GM23338 (cell line): ENCODE data around the gene DHX32. TPM values are rescaled to one million over a fixed set of nuclear protein-coding genes. Genes with fewer than 3 reads are reported as not detected.

Experiments used
- ATAC-seq: fragments of 200-7000 bp; cut with Tn5 transposase; 3 replicates; pipeline ENCODE4 v1.9.1; 2020
- DNase-seq: peaks from one replicate; pipeline ENCODE4 v3.0.0-alpha.2; 2015; ENCODE audit warnings: low spot score
- H2AFZ ChIP-seq: fragments of 200-600 bp; sonication (generic); 2 replicates; pipeline ENCODE4 v1.8.0; 2016; ENCODE audit warnings: antibody characterized with exemption, mild to moderate bottlenecking, moderate library complexity
- H3F3A ChIP-seq: fragments of 200-600 bp; sonication (generic); replicated peaks from 2 replicates; pipeline ENCODE4 v1.8.0; 2017; ENCODE audit warnings: antibody characterized with exemption, mixed run types, low read depth
- H3K27ac ChIP-seq: fragments of 200-600 bp; sonication (generic); 2 replicates; pipeline ENCODE4 v1.6.1; 2016; ENCODE audit warnings: low read depth
- H3K27me3 ChIP-seq: fragments of 200-600 bp; sonication (generic); 2 replicates; pipeline ENCODE4 v1.8.0; 2016; ENCODE audit warnings: mild to moderate bottlenecking, mixed run types, moderate library complexity; ENCODE audit not compliant: insufficient read depth
- H3K36me3 ChIP-seq: fragments of 200-600 bp; sonication (generic); 2 replicates; pipeline ENCODE4 v1.8.0; 2016; ENCODE audit warnings: mild to moderate bottlenecking; ENCODE audit not compliant: insufficient read depth
- H3K4me1 ChIP-seq: fragments of 200-600 bp; sonication (generic); 2 replicates; pipeline ENCODE4 v1.8.0; 2016; ENCODE audit warnings: mild to moderate bottlenecking, moderate library complexity; ENCODE audit not compliant: insufficient read depth
- H3K4me2 ChIP-seq: fragments of 200-600 bp; sonication (generic); 2 replicates; pipeline ENCODE4 v1.7.1; 2017; ENCODE audit warnings: mixed run types
- H3K4me3 ChIP-seq: fragments of 200-600 bp; sonication (generic); 2 replicates; pipeline ENCODE4 v1.6.1; 2016; ENCODE audit warnings: mixed run types
- H3K79me2 ChIP-seq: fragments of 200-600 bp; sonication (generic); replicated peaks from 2 replicates; pipeline ENCODE4 v1.8.0; 2017; ENCODE audit warnings: mild to moderate bottlenecking; ENCODE audit not compliant: insufficient read depth
- H3K9me2 ChIP-seq: fragments of 200-600 bp; sonication (generic); 2 replicates; pipeline ENCODE4 v1.8.0; 2017; ENCODE audit not compliant: insufficient read depth
- H4K20me1 ChIP-seq: fragments of 200-600 bp; sonication (generic); replicated peaks from 2 replicates; pipeline ENCODE4 v1.8.0; 2017; ENCODE audit warnings: mild to moderate bottlenecking; ENCODE audit not compliant: insufficient read depth
- H3K27ac Mint-ChIP-seq: 2 replicates; pipeline ENCODE4 v1.8.0; 2020; ENCODE audit warnings: inconsistent platforms, mild to moderate bottlenecking, moderate library complexity, mixed read lengths
- H3K27me3 Mint-ChIP-seq: 3 replicates; pipeline ENCODE4 v1.8.0; 2022; ENCODE audit warnings: low read depth, mild to moderate bottlenecking, moderate library complexity, mixed read lengths, inconsistent platforms; ENCODE audit not compliant: insufficient read depth, poor library complexity
- H3K36me3 Mint-ChIP-seq: 3 replicates; pipeline ENCODE4 v1.8.0; 2021; ENCODE audit warnings: low read depth, mild to moderate bottlenecking, inconsistent platforms, moderate library complexity, mixed read lengths
- H3K4me1 Mint-ChIP-seq: 3 replicates; pipeline ENCODE4 v1.8.0; 2020; ENCODE audit warnings: mild to moderate bottlenecking, inconsistent platforms, mixed read lengths
- H3K4me3 Mint-ChIP-seq: 3 replicates; pipeline ENCODE4 v1.8.0; 2021; ENCODE audit warnings: moderate library complexity, mild to moderate bottlenecking, inconsistent platforms, mixed read lengths
- H3K9me3 Mint-ChIP-seq: 3 replicates; pipeline ENCODE4 v1.8.0; 2020; ENCODE audit warnings: moderate library complexity, mild to moderate bottlenecking, inconsistent platforms, mixed read lengths
- CREB1 ChIP-seq: fragments of 250-450 bp; sonication (Bioruptor Pico); IDR thresholded peaks from 2 replicates; pipeline ENCODE4 v1.5.0; 2020; ENCODE audit warnings: low read depth, mild to moderate bottlenecking, moderate library complexity
- CTCF ChIP-seq, 2 experiments: fragments of 200-600 bp in 1 of 2; sonication (generic) in 1 of 2; conservative IDR thresholded peaks; 2 replicates each; pipeline versions ENCODE4 v1.5.1 to v1.6.1; 2016 to 2017; ENCODE audit warnings: antibody characterized with exemption in 2 of 2, low read depth in 2 of 2, mild to moderate bottlenecking in 2 of 2, moderate library complexity in 1 of 2
- ETS1 ChIP-seq: IDR thresholded peaks from 2 replicates; pipeline ENCODE4 v1.6.1; 2016; ENCODE audit warnings: antibody characterized with exemption
- EZH2 ChIP-seq: fragments of 200-600 bp; sonication (generic); IDR thresholded peaks from one replicate; pipeline ENCODE4 v1.8.0; 2017; ENCODE audit warnings: antibody characterized with exemption, mild to moderate bottlenecking, low read depth; ENCODE audit not compliant: unreplicated experiment
- EZH2phosphoT487 ChIP-seq: fragments of 200-600 bp; sonication (generic); IDR thresholded peaks from one replicate; pipeline ENCODE4 v1.8.1; 2018; ENCODE audit warnings: antibody characterized with exemption; ENCODE audit not compliant: unreplicated experiment
- JUNB ChIP-seq: IDR thresholded peaks from one replicate; pipeline ENCODE4 v1.6.1; 2016; ENCODE audit warnings: antibody characterized with exemption; ENCODE audit not compliant: unreplicated experiment
- NANOG ChIP-seq: IDR thresholded peaks from 2 replicates; pipeline ENCODE4 v1.6.1; 2016; ENCODE audit warnings: antibody characterized with exemption, borderline replicate concordance
- POLR2AphosphoS5 ChIP-seq: IDR thresholded peaks from 2 replicates; pipeline ENCODE4 v1.6.1; 2016; ENCODE audit warnings: antibody characterized with exemption, low read depth
- REST ChIP-seq: IDR thresholded peaks from one replicate; pipeline ENCODE4 v1.6.1; 2018; ENCODE audit warnings: antibody characterized with exemption; ENCODE audit not compliant: unreplicated experiment
- STAT1 ChIP-seq: IDR thresholded peaks from one replicate; pipeline ENCODE4 v1.6.1; 2016; ENCODE audit warnings: antibody characterized with exemption; ENCODE audit not compliant: unreplicated experiment
- ZNF114 ChIP-seq: fragments of 250-450 bp; sonication (Bioruptor Pico); IDR thresholded peaks from 2 replicates; pipeline ENCODE4 v1.5.0; 2020; ENCODE audit warnings: mild to moderate bottlenecking, moderate library complexity
- ZNF331 ChIP-seq: fragments of 250-450 bp; sonication (Bioruptor Pico); IDR thresholded peaks from 2 replicates; pipeline ENCODE4 v1.5.0; 2020; ENCODE audit warnings: low read depth, mild to moderate bottlenecking, moderate library complexity
- ZNF462 ChIP-seq: fragments of 250-450 bp; sonication (Bioruptor Pico); IDR thresholded peaks from 2 replicates; pipeline ENCODE4 v1.5.0; 2020; ENCODE audit warnings: mild to moderate bottlenecking, moderate library complexity
- polyA plus RNA-seq: library from polyadenylated mRNA; unstranded; fragments of >200 nt; fragmentation: Nextera tagmentation; extraction: Ambion mirVana; gene quantifications from 2 replicates; pipeline ENCODE4 v1.2.1, GENCODE V29; 2016
- total RNA-seq: library from RNA; depleted of rRNA; stranded (reverse); fragments of >200 nt; shearing (Covaris generic); gene quantifications from 2 replicates; pipeline ENCODE4 v1.2.3, GENCODE V29; 2014

The DHX32 gene
- total and polyA plus RNA-seq, 2 experiments from 2014 or later: 9.5 to 21.6 TPM

GRCh38 chr10:125836746-125837145 is 44.3 kb downstream of the DHX32 start:
- no peaks in the 10 kb centered on the region for H3K9me3 Mint-ChIP-seq
- Histone ChIP-seq H3F3A (no peaks in the 10 kb centered on the region), H3K4me2 (no peak overlapping the region), H3K9me2 (no peaks in the 10 kb centered on the region), H3K27ac (no peak overlapping the region), H3K27me3 (no peaks in the 10 kb centered on the region), H2AFZ (no peak overlapping the region), H4K20me1 (no peaks in the 10 kb centered on the region; the same call in none of the 2 replicates), H3K4me3 (no peak overlapping the region), H3K4me1 (no peaks in the 10 kb centered on the region), H3K36me3 (peaks cover 40% of the 10 kb centered on the region), H3K79me2 (0 out of 2 replicates have a peak, but pooled peaks cover 4% of the 10 kb centered on the region)
- DNase-seq (no peak), ATAC-seq (no peak)
- H3K36me3 Mint-ChIP-seq: peaks cover 73% of the 10 kb centered on the region
- H3K4me3 Mint-ChIP-seq: no peak overlapping the region
- H3K27ac Mint-ChIP-seq: no peak overlapping the region
- TF ChIP-seq STAT1 (no peak), ZNF114 (no peak), POLR2AphosphoS5 (no peak), EZH2phosphoT487 (no peak), ZNF462 (CRISPR knock-in tag) (no peak), CTCF (conservative IDR thresholded peaks at IDR 0.05; ENCODE audit: low read depth in 2 of 2) (no peak), EZH2 (no peak), JUNB (no peak), CREB1 (CRISPR knock-in tag) (no peak), REST (no peak), NANOG (no peak), ZNF331 (no peak), ETS1 (no peak)
- peaks cover 2% of the 10 kb centered on the region for H3K27me3 Mint-ChIP-seq
- no peaks in the 10 kb centered on the region for H3K4me1 Mint-ChIP-seq
